ENCODE data around the gene TBL3. TPM values are rescaled to one million over a fixed set of nuclear protein-coding genes. Genes with fewer than 3 reads are reported as not detected.

Gene TBL3
- total and polyA plus RNA-seq, 2 of the 8 experiments (the other 6 are each of a cell fraction or from before 2014, with no cell fraction given) = 65.8 to 137 TPM

DNA sequence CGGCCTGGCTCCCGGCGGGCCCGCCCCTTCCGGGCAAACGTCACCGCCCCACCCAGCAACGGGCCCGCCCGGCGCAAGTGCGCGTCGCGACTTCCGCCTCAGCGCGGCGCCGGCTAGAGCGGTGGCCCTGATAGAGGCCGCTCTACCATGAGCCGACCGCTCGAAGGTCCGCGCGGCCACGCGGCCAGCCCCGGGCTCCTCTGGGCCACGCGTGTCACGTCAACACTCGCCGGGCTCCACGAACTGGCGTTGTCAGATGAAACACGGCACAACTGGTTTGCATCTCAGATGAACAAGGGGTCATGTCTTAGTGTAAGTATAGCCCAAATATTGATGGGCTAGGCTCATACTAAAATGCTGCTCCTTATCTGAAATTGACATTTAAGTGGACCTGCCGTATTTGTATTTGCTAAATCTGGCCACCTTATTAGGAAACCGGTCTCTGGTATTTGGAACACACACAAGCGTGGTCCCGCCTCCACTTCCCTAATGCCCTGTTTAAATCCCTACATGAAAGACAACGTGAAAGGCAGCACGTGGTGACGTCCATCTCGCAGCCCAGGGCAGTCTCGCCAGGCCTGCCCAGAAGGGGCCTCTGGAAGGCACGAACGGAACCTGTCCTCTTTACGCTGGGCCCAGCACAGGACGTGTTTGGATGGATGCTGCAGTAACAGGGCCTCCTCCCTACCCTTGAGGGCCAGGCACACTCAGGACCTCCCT, 38.1 kb downstream of the TBL3 start, which contains the start of gene ZNF598 (continued):
- no peak for TF ChIP-seq GTF2F1 (IDR thresholded peaks at IDR 0.05; ENCODE audit: borderline replicate concordance, low read depth, low read length)
- peak; percentile 84 for TF ChIP-seq EGR1 (IDR thresholded peaks at IDR 0.05; ENCODE audit: borderline replicate concordance, low read depth, low read length)
- TF ChIP-seq SP2 (IDR thresholded peaks at IDR 0.05; ENCODE audit: low read length) = peak; percentile 86; the same call in 1 of the 2 replicates
- TF ChIP-seq JUN (IDR thresholded peaks at IDR 0.05; ENCODE audit: low read depth, low read length) = no peak
- TF ChIP-seq USF2 (IDR thresholded peaks at IDR 0.05; ENCODE audit: low read length) = no peak; the same call in 1 of the 2 replicates
- TF ChIP-seq KDM5A (IDR thresholded peaks at IDR 0.05; ENCODE audit: low read length) = no peak
- no peak for TF ChIP-seq EZH2 (IDR thresholded peaks at IDR 0.05; ENCODE audit: low read depth, low read length, severe bottlenecking)
- TF ChIP-seq POLR2AphosphoS5 (IDR thresholded peaks at IDR 0.05; ENCODE audit: low read depth, low read length) = no peak; the same call in none of the 2 replicates
- no peak for TF ChIP-seq RFX5 (IDR thresholded peaks at IDR 0.05; ENCODE audit: borderline replicate concordance, low read depth, low read length)
- TF ChIP-seq YY1 (IDR thresholded peaks at IDR 0.05; ENCODE audit: low read depth, low read length) = no peak
- no peak for TF ChIP-seq ZNF274 (IDR thresholded peaks at IDR 0.05; ENCODE audit: borderline replicate concordance, extremely low read depth, low read length)
- TF ChIP-seq TBP (IDR thresholded peaks at IDR 0.05; ENCODE audit: low read depth, low read length) = peak; percentile 54
- peak; percentile 74 for TF ChIP-seq TAF1 (IDR thresholded peaks at IDR 0.05; ENCODE audit: low read depth, low read length)
- no peak for TF ChIP-seq RAD21 (IDR thresholded peaks at IDR 0.05 in 1 of 2, conservative IDR thresholded peaks at IDR 0.05 in 1 of 2; ENCODE audit: low read depth in 2 of 2, low read length in 2 of 2)
- TF ChIP-seq HDAC2 (IDR thresholded peaks at IDR 0.05; ENCODE audit: borderline replicate concordance in 1 of 2, low read depth in 2 of 2, low read length in 2 of 2) = peak in 1 of 2 experiments; percentile 71; a peak in 1 of 4 replicates
- no peak for TF ChIP-seq SIRT6 (IDR thresholded peaks at IDR 0.05; ENCODE audit: low read length)
- no peak for TF ChIP-seq BRCA1 (IDR thresholded peaks at IDR 0.05; ENCODE audit: low read depth, low read length)
- TF ChIP-seq SRF (IDR thresholded peaks at IDR 0.05; ENCODE audit: low read depth, low read length) = no peak
- TF ChIP-seq SP1 (IDR thresholded peaks at IDR 0.05; ENCODE audit: low read depth, low read length) = no peak
- TF ChIP-seq GABPA (IDR thresholded peaks at IDR 0.05; ENCODE audit: borderline replicate concordance, insufficient read depth, low read length) = peak; percentile 89; the same call in 1 of the 2 replicates
- TF ChIP-seq RXRA (IDR thresholded peaks at IDR 0.05; ENCODE audit: insufficient read depth, low read depth, low read length) = no peak
- TF ChIP-seq CREB1 (IDR thresholded peaks at IDR 0.05) = peak; percentile 77
- TF ChIP-seq SIX5 (IDR thresholded peaks at IDR 0.05; ENCODE audit: low read depth, low read length) = no peak
- no peak for TF ChIP-seq RNF2 (IDR thresholded peaks at IDR 0.05; ENCODE audit: borderline replicate concordance, low read depth, low read length, missing control alignments, poor library complexity, severe bottlenecking)

Data from H1 (cell line).